Astrocyte of the cerebellum (primary cell): ENCODE measurements around the gene SERPINA3.
A peak's percentile ranks its signal among the peaks of the same experiment; 100 is the strongest.

Source experiments
- DNase-seq: peaks from one replicate; pipeline ENCODE4 v3.0.0-alpha.2; 2011; ENCODE audit warnings: low read depth
- H3K4me3 ChIP-seq: 2 replicates; pipeline ENCODE4 v1.5.1; 2011; ENCODE audit warnings: mild to moderate bottlenecking, low read depth, low read length, moderate library complexity
- CTCF ChIP-seq: IDR thresholded peaks from 2 replicates; pipeline ENCODE4 v1.5.1; 2012; ENCODE audit warnings: low read length, low read depth, moderate library complexity, mild to moderate bottlenecking; ENCODE audit errors: missing control alignments
- in situ Hi-C: cut with HindIII; loops from 2 replicates; pipeline ENCODE4 v1.10.0; 2017; ENCODE audit warnings: low sequenced_read_pairs

The SERPINA3 gene

DNA sequence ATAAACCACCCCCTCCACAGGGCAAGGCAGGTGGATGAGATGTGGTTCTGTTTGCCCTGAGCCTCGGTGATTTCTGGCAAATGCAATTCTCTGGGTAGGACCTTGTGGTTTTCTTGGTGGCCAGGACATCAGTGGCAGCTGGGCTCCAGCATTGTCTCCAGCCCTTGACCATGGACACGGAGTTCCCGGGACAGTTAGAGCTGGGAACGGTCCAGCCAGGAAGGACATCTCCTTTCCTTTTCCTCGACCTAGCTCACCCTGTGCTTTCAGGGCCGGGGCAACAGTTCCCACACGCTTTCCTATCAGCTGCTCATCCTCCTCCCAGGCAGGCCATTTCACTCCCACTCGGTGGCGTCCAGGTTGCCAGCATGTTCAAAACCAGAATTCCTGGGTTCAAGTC is 41.8 kb upstream of the SERPINA3 start:
- in situ Hi-C loops: no loop called here

GRCh38 chr14:94571395-94571794 is 40.8 kb upstream of the SERPINA3 start:
- DNase-seq: no peak
- no peak overlapping the region for H3K4me3 ChIP-seq
- in situ Hi-C loops: no loop called here
- TF ChIP-seq CTCF: no peak

More for the DNA sequence above, 41.8 kb upstream of the SERPINA3 start:
- no peak for TF ChIP-seq CTCF
- H3K4me3 ChIP-seq: no peak overlapping the region
- no peak for DNase-seq

- in situ Hi-C loops: no loop called here
- TF ChIP-seq CTCF: no peak
- DNase-seq: peak; percentile 6
Measured at GRCh38 chr14:94571950-94572349, 40.2 kb upstream of the SERPINA3 start.

GRCh38 chr14:94572637-94573303 is 39.4 kb upstream of the SERPINA3 start:
- TF ChIP-seq CTCF: no peak
- in situ Hi-C loops: no loop called here
- no peak overlapping the region for H3K4me3 ChIP-seq
- no peak for DNase-seq

More at GRCh38 chr14:94571950-94572349, 40.2 kb upstream of the SERPINA3 start:
- no peak overlapping the region for H3K4me3 ChIP-seq

DNA sequence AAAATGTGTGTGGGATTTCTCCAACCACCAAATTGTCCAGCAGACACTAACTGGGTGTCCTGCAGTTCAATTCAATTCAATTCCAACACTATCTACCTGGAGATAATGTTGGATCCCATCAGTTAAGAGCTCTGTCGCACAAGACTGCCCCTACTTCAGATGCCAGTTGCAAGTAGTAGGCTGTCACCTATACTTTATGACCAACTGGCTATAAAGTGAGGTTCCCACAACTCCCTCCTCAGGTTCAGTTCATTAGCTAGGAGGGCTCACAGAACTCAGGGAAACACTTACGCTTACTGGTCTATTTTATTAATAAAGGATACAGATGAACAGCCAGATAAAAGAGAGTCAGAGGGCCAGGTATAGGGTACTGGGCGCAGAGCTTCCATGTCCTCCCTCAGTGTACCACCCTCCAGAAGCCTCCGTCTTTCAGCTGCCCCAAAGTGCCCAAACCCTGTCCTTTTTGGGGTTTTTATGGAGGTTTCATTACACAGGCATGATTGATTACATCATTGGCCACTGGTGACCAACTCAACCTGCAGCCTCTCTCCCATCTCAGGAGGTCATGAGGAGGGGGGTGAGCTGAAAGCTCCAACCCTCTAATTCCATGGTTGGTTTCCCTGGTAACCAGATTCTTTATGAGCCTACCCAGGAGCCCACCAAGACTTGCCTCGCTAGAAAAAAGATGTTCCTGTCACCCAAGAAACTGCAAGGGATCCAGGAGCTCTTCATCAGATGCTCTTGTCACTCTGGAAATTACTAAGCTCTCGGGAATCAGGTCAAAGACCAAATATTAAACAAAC is 38.5 kb upstream of the SERPINA3 start:
- in situ Hi-C loops: no loop called here

GRCh38 chr14:94574336-94574735 is 37.9 kb upstream of the SERPINA3 start:
- DNase-seq: no peak
- in situ Hi-C loops: no loop called here
- no peak for TF ChIP-seq CTCF
- no peak overlapping the region for H3K4me3 ChIP-seq

More for the DNA sequence above, 38.5 kb upstream of the SERPINA3 start:
- no peak for DNase-seq
- no peak for TF ChIP-seq CTCF
- no peak overlapping the region for H3K4me3 ChIP-seq
